Endothelial cell of umbilical vein (primary cell): Measurements from ENCODE around the gene POLN.

Experiments
- EZH2 ChIP-seq: IDR thresholded peaks from 2 replicates; pipeline ENCODE4 v1.6.1; 2012; ENCODE audit warnings: borderline replicate concordance, low read depth, mild to moderate bottlenecking, moderate library complexity, low read length, inconsistent platforms; ENCODE audit not compliant: severe bottlenecking
- FOS ChIP-seq: IDR thresholded peaks from 2 replicates; pipeline ENCODE4 v1.6.1; 2011; ENCODE audit warnings: mild to moderate bottlenecking, low read length, moderate library complexity, borderline replicate concordance; ENCODE audit not compliant: insufficient read depth
- GATA2 ChIP-seq: IDR thresholded peaks from 2 replicates; pipeline ENCODE4 v1.7.0; 2011; ENCODE audit warnings: low read depth, mild to moderate bottlenecking, moderate library complexity, mixed read lengths, low read length; ENCODE audit not compliant: insufficient read length, insufficient read depth
- JUN ChIP-seq: IDR thresholded peaks from 2 replicates; pipeline ENCODE4 v1.6.1; 2011; ENCODE audit warnings: borderline replicate concordance, low read depth; ENCODE audit not compliant: insufficient read length, insufficient read depth
- POLR2A ChIP-seq: IDR thresholded peaks from 2 replicates; pipeline ENCODE4 v1.6.1; 2012; ENCODE audit warnings: low read depth, mild to moderate bottlenecking, control low read depth, low read length
- POLR2AphosphoS5 ChIP-seq: IDR thresholded peaks from 2 replicates; pipeline ENCODE4 v1.6.1; 2012; ENCODE audit warnings: low read depth, mild to moderate bottlenecking, control low read depth, low read length, moderate library complexity; ENCODE audit not compliant: insufficient read depth
- TF ChIP-seq, protein P1 (sequence below), 2 donors: IDR thresholded peaks; 1 replicate in 1 of 2; 2 replicates in 1 of 2; pipeline ENCODE4 v1.5.1; 2011; ENCODE audit warnings: low read length in 2 of 2, mild to moderate bottlenecking in 2 of 2, moderate library complexity in 2 of 2, control low read depth in 1 of 2, inconsistent platforms in 1 of 2, low read depth in 1 of 2; ENCODE audit not compliant: insufficient read depth in 1 of 2; ENCODE audit errors: extremely low read depth in 1 of 2
- TF ChIP-seq, protein P2 (sequence below): IDR thresholded peaks from 2 replicates; pipeline ENCODE4 v1.6.1; 2011; ENCODE audit not compliant: insufficient read depth, insufficient read length

- TF ChIP-seq, protein P1, sequence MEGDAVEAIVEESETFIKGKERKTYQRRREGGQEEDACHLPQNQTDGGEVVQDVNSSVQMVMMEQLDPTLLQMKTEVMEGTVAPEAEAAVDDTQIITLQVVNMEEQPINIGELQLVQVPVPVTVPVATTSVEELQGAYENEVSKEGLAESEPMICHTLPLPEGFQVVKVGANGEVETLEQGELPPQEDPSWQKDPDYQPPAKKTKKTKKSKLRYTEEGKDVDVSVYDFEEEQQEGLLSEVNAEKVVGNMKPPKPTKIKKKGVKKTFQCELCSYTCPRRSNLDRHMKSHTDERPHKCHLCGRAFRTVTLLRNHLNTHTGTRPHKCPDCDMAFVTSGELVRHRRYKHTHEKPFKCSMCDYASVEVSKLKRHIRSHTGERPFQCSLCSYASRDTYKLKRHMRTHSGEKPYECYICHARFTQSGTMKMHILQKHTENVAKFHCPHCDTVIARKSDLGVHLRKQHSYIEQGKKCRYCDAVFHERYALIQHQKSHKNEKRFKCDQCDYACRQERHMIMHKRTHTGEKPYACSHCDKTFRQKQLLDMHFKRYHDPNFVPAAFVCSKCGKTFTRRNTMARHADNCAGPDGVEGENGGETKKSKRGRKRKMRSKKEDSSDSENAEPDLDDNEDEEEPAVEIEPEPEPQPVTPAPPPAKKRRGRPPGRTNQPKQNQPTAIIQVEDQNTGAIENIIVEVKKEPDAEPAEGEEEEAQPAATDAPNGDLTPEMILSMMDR (IDR thresholded peaks at IDR 0.05; ENCODE audit: extremely low read depth in 1 of 2, insufficient read depth in 1 of 2, low read depth in 1 of 2, low read length in 2 of 2): no peak
- TF ChIP-seq POLR2A: peak; percentile 72
- TF ChIP-seq, protein P2, sequence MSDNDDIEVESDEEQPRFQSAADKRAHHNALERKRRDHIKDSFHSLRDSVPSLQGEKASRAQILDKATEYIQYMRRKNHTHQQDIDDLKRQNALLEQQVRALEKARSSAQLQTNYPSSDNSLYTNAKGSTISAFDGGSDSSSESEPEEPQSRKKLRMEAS: no peak
- TF ChIP-seq POLR2AphosphoS5: peak; percentile 81
- no peak for TF ChIP-seq EZH2
- TF ChIP-seq GATA2: no peak
- TF ChIP-seq FOS: no peak
- no peak for TF ChIP-seq JUN
Measured at GRCh38 chr4:2241410-2242353, at the start of gene POLN, which contains the start of gene HAUS3.
